Forelimb muscle (tissue), 1 donor: Measurements from ENCODE around the gene FPGS. TPM values are rescaled to one million over a fixed set of nuclear protein-coding genes. Genes with fewer than 3 reads are reported as not detected.
"Not testable (repeated sequence)": the region's sequence is repeated elsewhere in the genome, so short reads cannot be mapped to it uniquely, and the experiment has no call there.

Experiments
- DNase-seq: peaks from one replicate; pipeline ENCODE4 v3.0.0-alpha.2; 2013; ENCODE audit warnings: low read depth
- polyA plus RNA-seq: library from polyadenylated mRNA; unstranded; fragments of 120-200 nt; gene quantifications from one replicate; pipeline ENCODE4 v1.2.1, GENCODE V29; 2013; ENCODE audit not compliant: insufficient read length

The FPGS gene
- polyA plus RNA-seq, 1 donor: 39.5 TPM

DNA sequence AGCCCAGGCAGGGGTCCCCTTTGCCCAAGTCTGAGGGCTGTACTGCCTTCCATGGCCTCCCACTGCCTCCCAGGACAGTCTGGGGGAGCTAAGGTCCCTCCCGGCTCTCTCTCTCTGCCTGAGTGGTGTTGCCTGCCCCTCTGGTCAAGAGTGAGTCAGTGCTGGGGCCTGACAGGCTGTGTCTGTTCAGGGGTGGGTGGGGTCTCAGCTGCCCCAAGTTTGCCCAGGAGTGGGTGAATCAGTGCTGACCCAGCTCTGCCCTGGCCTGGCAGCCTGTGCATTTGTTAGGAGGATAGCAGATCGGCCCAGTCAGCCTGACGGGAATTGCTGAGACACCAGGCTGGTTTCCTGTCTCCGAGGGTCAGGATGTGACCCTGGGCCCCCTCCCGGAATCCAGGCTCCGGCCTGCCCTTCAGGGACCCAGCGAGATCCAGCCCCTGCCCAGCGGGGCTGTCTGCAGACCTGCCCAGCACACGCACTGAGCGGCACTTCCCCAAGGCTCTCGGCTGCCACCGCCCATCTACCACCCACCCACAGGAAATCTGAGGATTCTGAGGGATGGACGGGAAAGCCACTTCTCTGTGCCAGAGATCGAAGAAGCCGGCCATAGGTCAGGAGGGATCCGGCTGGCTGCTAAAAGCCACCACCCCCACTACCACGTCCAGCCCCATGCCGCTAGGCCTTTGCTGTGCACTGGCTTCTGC lies 35.8 kb downstream of the FPGS start:
- no peak for DNase-seq

DNA sequence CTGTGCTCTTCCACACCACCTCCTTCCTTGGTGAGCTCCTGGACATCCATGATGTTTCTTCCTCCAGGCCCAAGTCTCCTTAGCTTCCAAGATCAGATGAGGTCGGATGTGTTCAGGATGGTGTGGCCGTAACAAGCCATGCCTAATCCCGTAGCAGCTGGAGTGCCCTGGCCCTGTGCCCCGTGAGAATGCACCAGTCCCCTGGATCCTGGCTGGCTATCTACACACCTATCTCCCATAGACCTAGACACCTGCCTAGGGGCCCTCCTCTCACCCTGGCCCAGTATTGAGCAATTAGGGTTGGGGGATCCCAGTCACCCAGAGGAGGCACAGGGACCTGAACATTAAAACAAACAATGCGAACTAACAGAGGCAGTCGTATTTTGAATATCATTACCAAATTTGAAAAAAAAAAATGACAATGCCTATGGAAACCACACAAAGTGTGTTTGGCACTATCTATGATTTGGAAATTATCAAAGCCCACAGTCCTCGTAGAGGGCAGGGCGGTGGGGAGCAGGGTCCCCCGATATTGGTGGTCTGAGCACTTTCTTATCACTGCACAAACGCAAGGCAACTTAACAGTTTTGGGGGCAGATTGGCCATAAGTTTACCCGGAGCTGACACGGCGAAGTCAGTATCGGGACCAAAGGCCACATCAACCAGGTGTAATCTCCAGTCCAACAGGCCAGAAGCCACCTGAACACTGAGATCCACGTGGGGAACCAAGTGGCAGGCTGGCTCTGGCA lies 38.6 kb downstream of the FPGS start:
- DNase-seq: no peak

DNA sequence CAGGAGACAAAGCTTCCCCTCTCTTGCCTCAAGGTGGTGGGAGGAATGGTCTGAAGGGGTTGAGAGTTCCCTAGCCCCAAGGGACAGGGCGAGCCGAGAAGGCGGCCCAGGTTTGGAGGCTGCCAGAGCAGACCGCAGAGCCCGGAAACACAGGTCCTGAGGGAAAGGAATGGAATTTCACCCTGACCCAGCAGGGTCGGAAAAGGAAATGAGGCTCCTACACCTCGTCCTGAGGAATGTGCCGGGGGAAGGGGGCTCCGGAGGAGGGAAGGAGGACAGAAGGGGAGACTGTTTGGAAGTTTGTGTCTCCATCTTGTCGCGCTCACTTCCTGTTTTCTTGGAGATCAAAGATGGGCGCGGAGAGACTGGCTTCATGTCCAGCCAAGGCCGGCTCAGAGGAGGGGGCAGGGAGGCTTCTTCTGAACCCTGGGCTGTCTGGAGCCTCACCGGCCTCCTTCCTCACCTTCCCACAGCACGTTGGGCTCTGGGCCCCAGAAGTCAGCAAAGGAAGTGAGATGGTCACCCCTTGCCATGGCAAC lies 42.2 kb downstream of the FPGS start:
- DNase-seq: no peak

DNA sequence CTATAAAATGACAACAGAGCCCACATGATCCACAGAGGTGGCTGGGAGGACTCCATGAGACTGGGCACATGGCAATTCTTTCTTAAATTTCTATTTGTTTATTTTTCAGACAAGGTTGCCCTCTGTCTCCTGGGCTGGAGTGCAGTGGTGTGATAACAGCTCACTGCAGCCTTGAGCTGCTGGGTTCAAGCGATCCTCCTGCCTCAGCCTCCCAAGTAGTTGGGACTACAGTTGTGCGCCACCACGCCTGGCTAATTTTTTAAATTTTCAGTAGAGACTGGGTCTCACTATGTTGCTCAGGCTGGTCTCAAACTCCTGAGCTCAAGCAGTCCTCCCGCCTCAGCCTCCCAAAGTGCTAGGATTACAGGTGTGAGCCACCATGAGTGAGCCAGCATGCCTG lies 42.9 kb downstream of the FPGS start:
- DNase-seq: not testable (repeated sequence)

DNA sequence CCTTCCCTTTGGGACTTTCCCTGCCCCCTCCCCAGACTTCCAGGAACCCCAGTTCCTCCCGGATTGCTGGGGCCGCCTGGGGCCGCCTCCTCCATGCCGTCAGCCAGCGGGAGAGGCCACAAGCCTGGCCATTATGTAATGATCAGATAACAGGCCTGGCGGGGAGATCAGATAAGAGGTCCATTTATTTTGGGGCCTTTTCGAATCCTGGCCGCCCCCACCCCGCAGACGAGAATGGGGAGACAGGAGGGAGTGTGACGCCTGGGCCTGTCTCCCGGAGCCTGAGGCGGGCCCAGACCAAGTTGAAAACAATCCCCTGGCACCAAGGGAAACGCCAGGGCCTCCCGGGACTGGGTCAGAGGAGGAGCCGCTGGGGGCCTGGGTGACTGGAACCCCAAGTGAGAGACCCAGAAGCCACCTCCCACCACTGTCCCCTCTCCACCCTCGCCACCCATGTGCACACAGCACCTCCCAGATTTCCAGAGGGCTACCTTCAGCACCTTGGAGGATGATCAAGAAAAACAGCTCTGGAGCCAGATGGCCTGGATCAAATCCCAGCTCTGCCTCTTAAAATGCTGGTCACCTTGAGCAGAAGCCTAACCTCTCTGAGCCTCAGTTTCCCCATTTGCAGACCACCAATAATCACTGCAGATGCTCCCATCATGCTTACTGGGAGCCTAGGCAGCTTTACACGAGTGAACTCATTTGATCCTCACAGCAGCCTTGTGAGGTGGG lies 43.9 kb downstream of the FPGS start:
- no peak for DNase-seq

DNA sequence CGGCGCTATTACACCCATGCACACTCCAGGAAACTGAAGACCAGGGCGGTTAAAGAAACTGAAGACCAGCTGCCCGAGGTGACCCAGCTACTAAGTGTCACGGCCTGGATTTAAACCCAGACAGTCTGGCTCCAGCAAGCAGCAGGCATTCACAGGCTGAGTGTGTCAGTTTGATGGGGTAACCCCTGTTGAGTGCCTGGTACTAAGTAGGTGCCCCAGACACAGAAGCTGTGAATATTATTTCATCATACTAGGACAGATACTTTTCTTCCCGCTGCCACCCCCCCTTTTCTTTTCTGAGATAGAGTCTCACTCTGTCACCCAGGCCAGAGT lies 44.5 kb downstream of the FPGS start:
- no peak for DNase-seq

DNA sequence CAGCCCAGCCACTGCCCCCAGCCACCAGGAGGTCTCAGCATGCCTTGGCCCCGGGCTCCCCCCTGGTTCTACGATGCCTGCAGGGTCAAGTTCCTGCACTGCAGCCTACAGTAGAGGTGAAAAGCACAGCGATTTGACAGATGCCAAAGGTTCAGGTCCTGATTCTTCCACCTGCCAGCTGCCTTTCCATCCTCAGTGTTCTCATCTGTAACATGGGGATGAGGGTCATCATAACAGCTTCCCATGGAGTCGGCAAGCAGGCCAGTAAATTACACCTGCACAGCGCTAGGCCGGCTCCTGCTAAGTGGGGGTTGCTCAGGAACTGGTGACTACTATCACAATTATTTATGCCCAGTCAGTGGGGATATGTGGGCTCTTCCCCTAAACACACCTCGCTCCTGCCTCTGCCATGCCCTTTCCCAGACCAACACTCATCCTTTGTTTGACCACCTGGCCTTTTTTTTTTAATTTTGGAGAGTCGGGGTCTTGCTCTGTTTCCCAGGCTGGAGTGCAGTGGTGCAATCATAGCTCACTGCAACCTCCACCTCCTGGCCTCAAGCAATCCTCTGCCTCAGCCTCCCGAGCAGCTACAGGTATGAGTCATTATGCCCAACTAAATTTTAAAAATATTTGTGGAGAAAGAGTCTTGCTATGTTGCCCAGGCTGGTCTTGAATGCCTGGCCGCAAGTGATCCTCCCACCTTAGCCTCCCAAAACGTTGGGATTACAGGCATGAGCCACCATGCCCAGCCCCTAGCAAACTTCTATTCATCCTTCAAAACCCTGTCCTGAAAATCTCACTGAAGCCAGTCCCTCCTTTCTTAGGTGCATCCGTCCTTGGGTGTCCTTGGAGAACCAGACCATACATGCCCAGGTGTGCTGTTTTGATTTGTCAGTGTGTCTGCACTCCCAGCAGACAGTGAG lies 45.4 kb downstream of the FPGS start:
- DNase-seq: no peak

DNA sequence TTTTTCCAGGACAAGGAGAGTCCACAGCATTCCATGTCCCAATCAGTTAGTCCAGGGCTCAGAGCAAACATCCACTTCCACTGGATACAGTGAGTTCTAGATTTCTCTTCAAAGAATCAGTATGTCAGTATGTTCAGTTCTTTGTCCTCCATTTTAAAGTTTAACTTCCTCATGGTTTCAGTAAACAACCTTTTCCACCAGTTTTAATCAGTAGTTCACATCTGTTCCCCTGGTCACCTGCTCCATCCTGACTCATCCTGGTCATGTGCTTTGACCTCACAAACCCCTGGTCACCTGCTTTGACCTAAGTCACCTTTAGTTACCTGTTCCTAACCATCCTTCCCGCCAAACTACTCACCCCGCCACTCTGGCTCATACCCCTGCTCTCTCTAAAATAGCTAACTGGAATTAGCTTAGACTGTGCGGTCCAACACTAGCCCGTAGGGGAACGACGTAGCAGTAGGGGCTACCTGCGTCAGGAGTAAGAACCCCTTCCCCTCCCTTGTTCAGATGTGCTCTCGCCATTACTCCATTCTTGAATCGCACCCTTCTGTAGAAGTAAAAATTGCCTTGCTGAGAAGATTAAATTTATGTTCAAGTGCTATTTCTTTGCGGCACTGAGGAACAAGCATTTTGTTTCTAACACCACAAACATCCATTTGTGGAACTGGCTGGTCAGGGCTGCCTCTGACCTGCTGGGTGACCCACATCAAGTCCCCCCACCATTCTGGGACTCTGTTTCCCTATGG lies 46.2 kb downstream of the FPGS start:
- no peak for DNase-seq

DNA sequence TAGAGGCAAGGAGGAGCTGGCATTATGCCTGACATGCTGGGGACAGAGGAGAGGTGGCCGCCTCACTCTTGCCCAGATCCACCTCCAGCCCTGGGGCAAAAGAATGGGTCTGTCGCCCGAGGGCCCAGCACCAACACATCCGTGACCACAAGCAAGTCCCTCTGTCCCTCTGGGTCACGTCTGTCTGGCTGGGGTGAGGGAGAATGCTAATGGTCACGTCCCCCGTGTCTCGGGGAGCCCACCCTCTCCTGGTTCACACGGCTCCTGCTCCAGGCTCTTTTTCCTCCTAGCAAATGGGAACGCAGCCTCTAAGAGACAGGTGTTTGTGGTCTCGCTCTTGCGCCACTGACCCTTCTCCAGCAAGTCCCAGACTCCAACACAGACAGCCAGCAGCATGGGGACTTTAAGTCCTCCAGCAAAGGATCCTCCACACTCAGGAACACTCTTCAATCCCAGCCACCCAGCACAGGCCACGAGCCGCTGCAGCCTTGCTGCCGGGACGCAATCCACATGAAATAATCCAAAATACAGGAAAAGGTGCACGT lies 47.7 kb downstream of the FPGS start:
- no peak for DNase-seq

DNA sequence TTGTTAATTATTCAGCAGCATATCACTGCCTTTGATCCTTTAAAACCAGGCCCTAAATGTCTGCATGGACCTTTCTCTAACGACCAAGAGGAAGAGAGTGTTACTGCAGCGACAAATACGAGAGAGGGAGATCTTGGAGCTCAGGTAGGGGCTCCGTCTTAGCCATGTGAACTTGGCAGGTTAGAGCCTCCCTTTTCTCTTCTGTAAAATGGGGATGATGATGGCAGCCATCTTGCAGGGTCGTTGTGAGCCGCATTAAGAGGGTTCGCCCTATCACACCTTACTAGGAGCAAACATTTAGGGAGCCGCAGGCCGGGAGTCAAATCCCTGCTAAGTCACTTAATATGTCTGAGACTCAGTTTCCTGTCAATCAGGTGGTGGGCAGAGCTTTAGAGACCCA lies 50.1 kb downstream of the FPGS start:
- DNase-seq: no peak

DNA sequence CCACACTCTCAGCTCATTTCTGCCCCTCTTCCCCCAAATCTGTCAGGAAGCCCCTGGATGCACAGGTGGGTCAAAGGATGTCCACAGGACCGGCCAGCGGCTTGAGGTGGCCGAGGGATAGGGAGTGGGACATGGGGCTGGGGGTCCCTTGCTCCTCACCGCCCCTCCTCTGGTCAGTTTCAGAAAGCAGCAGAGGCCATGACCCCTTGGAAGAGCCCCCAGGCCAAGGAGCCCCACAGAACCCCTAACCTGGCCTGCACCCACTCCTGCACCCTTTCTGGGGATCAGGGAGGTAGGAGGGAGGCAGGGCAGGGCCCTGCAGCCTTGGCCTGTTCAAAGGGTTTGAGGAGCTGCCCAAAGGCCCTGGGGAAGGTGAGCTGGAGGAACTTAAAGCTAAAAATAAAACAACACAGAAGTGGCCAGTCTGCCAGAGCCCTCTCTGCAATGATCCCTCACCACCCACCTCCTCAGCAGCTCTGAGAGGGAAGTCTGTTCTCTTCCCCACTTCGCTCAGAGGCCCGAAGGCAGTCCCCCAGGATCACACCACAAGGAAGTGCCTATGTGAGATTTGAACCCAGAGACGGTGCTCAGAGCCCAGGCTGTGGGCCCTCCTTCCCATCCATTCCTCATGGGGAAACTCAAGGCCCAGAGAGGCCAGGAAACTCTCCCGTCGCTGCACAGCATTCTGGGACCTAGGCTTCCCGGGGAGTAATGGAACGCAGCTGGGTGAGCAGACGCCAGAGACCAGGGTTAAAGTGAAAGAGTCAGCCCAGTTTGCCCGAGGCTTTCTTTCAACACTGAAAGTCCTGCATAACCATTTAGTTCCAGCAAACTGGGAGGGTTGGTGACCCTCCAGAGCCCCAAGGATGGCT lies 50.9 kb downstream of the FPGS start:
- no peak for DNase-seq

DNA sequence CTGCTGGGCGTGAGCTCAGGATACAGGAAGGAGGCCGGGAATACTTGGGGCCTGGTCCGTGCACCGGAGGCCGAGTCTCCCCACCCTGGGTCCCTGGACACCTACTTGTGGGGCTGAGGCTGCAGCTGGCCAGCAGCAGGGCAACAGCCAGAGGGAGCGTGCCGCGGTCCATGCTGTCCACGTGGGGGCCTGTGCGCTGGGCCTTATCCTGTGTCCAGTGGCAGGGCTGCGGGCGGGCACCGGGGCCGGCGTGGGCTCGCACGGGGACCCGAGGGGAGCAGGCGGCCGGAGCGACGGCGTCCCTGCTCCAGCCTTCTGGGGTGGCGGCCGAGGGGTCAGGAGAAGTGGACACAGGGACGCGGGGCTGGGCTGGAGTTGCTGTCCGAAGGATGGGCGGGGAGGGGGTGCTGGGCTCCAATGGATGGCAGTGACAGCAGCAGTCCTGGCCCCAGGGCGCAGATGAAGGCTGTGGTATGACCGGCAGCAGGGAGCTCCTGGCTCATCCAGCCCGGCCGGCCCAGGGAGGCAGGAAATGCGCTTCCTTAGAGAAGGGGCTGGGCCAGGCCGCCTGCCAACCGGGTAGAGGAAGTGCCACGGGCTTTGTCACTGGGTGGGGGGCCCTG lies 51.6 kb downstream of the FPGS start, which contains the start of gene ENG:
ENG (minus strand) TSS at position 475 of the 623 bp plus-strand sequence; CDS start at position 172, 303 bp downstream.
- no peak for DNase-seq

DNA sequence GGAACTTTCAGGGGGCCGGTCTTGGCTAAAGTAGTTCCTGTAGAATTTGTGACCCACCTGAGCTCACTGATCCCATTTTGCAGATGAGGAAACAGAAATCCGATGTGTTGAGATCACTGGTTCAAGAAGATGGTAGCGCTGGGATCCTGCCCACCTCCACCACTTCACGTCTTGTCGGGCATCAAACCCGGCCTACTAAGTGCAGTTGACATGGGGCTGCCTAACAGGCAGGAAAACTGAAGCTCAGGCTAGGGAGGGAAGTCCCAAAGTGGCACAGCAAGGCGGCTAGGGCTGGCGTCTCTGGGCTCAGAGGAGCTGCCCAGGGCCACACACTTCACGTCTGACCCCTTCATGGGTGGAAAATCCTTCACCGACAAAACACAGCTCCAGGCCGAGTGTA lies 52.3 kb downstream of the FPGS start:
- no peak for DNase-seq

DNA sequence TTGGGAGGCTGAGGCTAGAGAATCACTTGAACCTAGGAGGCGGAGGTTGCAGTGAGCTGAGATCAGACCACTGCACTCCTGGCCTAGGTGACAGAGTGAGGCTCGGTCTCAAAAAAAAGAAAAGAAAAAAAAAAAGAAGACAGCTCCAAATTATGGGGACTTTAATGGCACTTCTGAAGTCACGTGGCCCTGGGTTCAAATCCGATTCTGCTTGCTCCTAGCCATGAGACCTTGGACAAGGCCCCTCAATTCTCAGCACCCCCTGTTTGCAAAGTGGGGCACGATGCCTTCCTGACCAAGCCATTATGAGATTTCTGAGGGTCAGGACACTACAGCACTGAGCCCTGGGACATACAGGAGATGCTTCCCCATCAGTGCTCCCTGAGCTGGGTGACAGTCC lies 52.8 kb downstream of the FPGS start:
- no peak for DNase-seq

DNA sequence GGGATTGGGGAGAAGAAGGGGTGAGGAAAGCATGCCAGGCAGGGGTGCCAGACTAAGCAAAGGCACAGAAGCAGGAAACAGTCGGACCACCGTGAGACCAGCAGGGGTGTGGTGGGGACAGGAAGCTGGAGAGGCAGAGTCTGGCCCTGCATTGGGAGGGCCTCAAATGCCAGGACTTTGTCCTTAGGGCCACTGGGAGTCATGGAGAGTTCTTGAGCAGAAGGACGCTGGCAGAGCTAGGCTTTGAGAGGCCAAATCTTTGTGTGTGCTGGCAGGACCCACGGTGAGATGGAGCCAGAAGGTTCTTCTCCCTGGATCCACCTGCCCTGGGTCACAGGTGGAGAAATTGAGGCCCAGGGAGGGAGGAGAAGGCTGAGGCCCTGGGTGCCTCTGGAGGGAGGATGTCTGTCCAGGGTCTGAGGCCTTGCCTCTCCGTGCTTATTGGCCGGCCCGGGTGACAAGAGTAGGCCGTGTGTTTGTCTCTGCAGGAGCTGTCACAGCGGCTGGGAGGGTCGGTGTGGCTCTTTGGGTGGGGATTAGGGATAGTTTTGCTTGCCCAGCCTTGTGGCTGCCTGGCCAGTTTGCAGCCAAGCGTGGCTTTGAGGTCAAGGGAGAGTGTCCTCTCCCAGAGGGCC lies 53.5 kb downstream of the FPGS start:
- DNase-seq: no peak

DNA sequence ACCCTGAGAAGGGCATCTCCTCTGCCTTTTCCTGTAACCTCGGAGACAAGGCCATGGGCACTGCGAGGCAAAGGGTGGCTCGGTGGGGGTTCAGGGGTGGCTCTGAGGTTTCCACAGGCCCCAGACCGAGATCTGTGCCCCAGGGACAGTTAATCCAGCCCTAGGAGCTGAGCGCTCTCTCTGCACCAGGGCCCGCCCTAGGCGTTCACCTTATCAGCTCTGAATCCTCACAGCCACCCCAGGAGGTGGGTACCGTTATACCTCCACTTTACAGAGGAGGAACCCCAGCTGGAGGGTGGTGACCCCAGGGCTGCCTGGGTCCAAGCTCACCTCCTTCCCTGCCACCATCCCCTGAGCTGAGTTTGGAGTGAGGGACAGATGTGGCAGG lies 54.0 kb downstream of the FPGS start:
- DNase-seq: no peak

DNA sequence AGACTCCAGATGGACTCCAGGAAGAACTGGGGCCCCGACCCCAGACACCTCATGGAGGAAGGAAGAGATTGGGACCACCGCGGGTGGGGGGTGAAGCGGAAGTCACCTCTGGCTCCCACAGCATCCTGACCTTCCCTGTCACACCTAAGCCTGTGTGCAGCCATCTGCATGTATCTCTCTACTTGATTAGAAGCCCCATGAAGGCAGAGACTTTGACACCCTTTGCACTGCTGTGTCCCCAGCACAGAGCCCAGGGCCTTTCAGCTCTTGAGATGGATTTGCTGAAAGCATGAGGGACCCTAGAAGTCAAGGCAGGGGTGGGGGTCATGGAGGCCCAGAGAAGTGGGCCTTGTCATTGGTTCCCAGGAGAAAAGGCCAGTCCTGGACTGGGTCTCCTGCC lies 54.6 kb downstream of the FPGS start:
- DNase-seq: no peak

DNA sequence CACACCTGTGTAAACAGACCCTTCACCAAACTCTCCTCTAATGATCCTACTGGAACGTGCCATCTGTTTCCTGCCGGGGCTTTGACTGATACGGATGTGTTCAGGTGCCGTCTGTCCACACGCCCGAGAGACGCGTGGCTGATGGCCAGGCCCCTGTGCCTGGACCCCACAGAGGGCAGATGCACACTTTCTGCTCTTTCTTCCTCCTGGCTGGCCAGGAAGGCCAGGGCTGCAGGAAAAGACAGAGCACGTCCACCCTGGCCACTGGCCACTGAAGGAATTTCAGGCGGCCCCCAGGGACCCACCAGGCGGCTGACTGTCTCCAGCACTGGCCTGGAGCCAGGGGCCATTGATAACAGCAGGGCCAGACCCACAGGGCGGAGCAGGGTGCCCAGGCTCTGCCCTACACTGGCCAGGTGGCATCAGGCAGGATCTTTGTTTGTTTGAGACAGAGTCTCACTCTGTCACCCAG lies 55.4 kb downstream of the FPGS start:
- no peak for DNase-seq
